ENCODE measurements around the gene MYL9. TPM values are rescaled to one million over a fixed set of nuclear protein-coding genes. Genes with fewer than 3 reads are reported as not detected.

Gene MYL9
- total and polyA plus RNA-seq, 2 experiments from 2014 or later: 172 to 681 TPM

DNA sequence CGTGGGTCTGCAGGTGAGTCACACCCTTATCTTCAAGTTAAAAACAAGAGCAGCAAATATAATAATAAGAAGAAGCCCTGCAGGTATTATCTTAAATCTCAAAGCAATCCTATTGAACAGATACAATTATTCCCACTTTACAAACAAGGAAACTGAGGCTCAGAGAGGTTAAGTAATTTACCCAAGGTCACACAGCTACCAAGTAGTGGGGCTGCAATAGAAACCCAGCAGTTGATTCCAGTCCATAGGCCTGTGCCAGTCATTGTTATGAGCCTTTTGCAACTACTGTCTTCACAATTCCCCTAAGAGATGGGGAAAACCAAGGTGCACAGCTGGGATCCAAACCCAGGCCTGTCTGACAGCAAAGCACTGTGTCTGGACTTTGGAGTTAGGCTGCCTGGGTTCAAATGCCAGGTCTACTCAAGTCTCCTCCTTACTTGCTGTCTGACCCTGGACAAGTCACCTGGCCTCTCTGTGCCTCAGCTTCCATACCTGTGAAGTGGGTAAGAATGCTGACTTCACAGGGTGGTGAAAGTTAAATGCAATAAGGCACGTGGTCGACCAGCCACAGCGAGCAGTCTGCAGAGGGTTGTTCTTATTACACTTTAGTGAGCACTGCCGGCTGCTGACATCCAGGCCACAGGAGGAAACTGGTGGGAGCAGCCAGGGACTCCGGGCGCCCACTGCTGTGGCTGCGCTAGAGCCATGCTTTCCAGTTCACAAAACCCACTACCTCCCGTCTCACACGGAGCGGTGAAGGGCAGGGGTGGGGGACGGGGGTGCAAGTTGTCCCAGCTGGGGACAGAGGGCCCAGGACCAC, 6.1 kb downstream of the MYL9 start:
- DNase-seq: no peak
- Histone ChIP-seq H3K4me3 (no peak overlapping the region), H3K4me2 (ENCODE audit: unreplicated experiment) (no peak overlapping the region), H3K36me3 (ENCODE audit: low read depth) (peaks cover 34% of the 10 kb centered on the region), H4K20me1 (ENCODE audit: insufficient read depth) (peaks cover 4% of the 10 kb centered on the region; the same call in 1 of the 2 replicates), H3K27ac (no peak overlapping the region), H3F3A (ENCODE audit: insufficient read depth) (peaks cover 74% of the 10 kb centered on the region), H3K9me3 (ENCODE audit: low read depth) (no peaks in the 10 kb centered on the region), H3K9me2 (ENCODE audit: insufficient read depth) (no peaks in the 10 kb centered on the region), H2AFZ (no peak overlapping the region), H3K79me2 (ENCODE audit: insufficient read depth) (peaks cover 37% of the 10 kb centered on the region), H3K9ac (no peak overlapping the region), H3K27me3 (replicated peaks; ENCODE audit: insufficient read depth) (no peaks in the 10 kb centered on the region), H3K4me1 (ENCODE audit: insufficient read depth) (peaks cover 22% of the 10 kb centered on the region)
- in situ Hi-C loops (cut with MboI): no loop called here
- TF ChIP-seq EZH2phosphoT487 (IDR thresholded peaks at IDR 0.05; ENCODE audit: insufficient read depth, low read depth): no peak
- no peak for TF ChIP-seq EZH2 (IDR thresholded peaks at IDR 0.05; ENCODE audit: insufficient read depth, poor library complexity, severe bottlenecking)
- WGBS, 2 experiments (ENCODE audit: low coverage in 1 of 2, low lambda C conversion rate in 2 of 2, missing lambda C conversion rate in 2 of 2): 84 to 89% methylated on average over 12 of the region's 12 CpGs

DNA sequence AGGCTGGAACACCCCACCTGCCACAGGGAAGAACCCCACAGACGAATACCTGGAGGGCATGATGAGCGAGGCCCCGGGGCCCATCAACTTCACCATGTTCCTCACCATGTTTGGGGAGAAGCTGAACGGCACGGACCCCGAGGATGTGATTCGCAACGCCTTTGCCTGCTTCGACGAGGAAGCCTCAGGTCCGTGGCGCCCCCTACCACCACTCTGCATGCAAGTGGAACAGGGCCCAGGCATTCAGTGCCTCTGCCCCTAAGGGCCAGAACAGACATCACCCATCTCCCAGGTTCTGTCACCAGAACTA, 6.6 kb downstream of the MYL9 start:
- no peaks in the 10 kb centered on the region for H3K27me3 ChIP-seq (replicated peaks; ENCODE audit: insufficient read depth)
- H3K27ac ChIP-seq: no peak overlapping the region
- H3K9me2 ChIP-seq (ENCODE audit: insufficient read depth): no peaks in the 10 kb centered on the region
- H2AFZ ChIP-seq: no peak overlapping the region
- in situ Hi-C loops (cut with MboI): no loop called here
- WGBS, 2 experiments (ENCODE audit: low coverage in 1 of 2, low lambda C conversion rate in 2 of 2, missing lambda C conversion rate in 2 of 2): 85 to 86% methylated on average over 12 of the region's 12 CpGs
- H3K4me3 ChIP-seq: no peak overlapping the region
- peaks cover 34% of the 10 kb centered on the region for H3K36me3 ChIP-seq (ENCODE audit: low read depth)
- H3K4me2 ChIP-seq (ENCODE audit: unreplicated experiment): no peak overlapping the region
- H3K9ac ChIP-seq: no peak overlapping the region
- DNase-seq: no peak
- peaks cover 16% of the 10 kb centered on the region for H3K4me1 ChIP-seq (ENCODE audit: insufficient read depth)
- peaks cover 79% of the 10 kb centered on the region for H3F3A ChIP-seq (ENCODE audit: insufficient read depth)
- H4K20me1 ChIP-seq (ENCODE audit: insufficient read depth): peaks cover 4% of the 10 kb centered on the region; the same call in 1 of the 2 replicates
- TF ChIP-seq EZH2 (IDR thresholded peaks at IDR 0.05; ENCODE audit: insufficient read depth, poor library complexity, severe bottlenecking) (no peak), EZH2phosphoT487 (IDR thresholded peaks at IDR 0.05; ENCODE audit: insufficient read depth, low read depth) (no peak)
- peaks cover 32% of the 10 kb centered on the region for H3K79me2 ChIP-seq (ENCODE audit: insufficient read depth)
- no peaks in the 10 kb centered on the region for H3K9me3 ChIP-seq (ENCODE audit: low read depth)

DNA sequence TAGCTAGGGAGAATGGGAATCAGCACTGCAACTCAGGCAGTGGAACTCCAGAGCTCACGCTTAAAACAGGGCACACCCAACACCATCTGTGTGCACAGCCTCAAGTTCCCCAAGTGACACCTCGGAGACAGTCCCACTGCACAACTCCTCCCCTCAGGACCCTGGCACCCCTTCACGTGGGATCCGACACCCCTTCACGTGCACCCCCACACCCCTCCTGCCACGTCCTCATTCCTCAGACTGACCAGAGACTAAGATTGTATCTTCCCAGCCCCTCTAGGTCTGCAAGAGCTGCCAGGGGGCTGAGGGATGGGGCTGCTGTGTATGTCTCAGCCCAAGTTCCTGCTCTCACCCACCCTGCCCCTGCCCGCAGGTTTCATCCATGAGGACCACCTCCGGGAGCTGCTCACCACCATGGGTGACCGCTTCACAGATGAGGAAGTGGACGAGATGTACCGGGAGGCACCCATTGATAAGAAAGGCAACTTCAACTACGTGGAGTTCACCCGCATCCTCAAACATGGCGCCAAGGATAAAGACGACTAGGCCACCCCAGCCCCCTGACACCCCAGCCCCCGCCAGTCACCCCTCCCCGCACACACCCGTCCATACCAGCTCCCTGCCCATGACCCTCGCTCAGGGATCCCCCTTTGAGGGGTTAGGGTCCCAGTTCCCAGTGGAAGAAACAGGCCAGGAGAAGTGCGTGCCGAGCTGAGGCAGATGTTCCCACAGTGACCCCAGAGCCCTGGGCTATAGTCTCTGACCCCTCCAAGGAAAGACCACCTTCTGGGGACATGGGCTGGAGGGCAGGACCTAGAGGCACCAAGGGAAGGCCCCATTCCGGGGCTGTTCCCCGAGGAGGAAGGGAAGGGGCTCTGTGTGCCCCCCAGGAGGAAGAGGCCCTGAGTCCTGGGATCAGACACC, 7.6 kb downstream of the MYL9 start:
- Histone ChIP-seq H3K9me3 (ENCODE audit: low read depth) (no peaks in the 10 kb centered on the region), H3K9me2 (ENCODE audit: insufficient read depth) (no peaks in the 10 kb centered on the region), H3K4me1 (ENCODE audit: insufficient read depth) (peaks cover 7% of the 10 kb centered on the region), H4K20me1 (ENCODE audit: insufficient read depth) (peaks cover 4% of the 10 kb centered on the region; the same call in 1 of the 2 replicates), H3K27ac (no peak overlapping the region), H3K4me3 (no peak overlapping the region), H3K36me3 (ENCODE audit: low read depth) (peaks cover 34% of the 10 kb centered on the region), H3K27me3 (replicated peaks; ENCODE audit: insufficient read depth) (no peaks in the 10 kb centered on the region), H3K9ac (no peak overlapping the region), H3K79me2 (ENCODE audit: insufficient read depth) (peaks cover 22% of the 10 kb centered on the region), H2AFZ (no peak overlapping the region), H3F3A (ENCODE audit: insufficient read depth) (peaks cover 76% of the 10 kb centered on the region), H3K4me2 (ENCODE audit: unreplicated experiment) (no peak overlapping the region)
- TF ChIP-seq EZH2phosphoT487 (IDR thresholded peaks at IDR 0.05; ENCODE audit: insufficient read depth, low read depth) (no peak), EZH2 (IDR thresholded peaks at IDR 0.05; ENCODE audit: insufficient read depth, poor library complexity, severe bottlenecking) (no peak)
- no peak for DNase-seq
- in situ Hi-C loops (cut with MboI): no loop called here
- WGBS, 2 experiments (ENCODE audit: low coverage in 1 of 2, low lambda C conversion rate in 2 of 2, missing lambda C conversion rate in 2 of 2): 80 to 83% methylated on average over 18 to 23 of the region's 23 CpGs

DNA sequence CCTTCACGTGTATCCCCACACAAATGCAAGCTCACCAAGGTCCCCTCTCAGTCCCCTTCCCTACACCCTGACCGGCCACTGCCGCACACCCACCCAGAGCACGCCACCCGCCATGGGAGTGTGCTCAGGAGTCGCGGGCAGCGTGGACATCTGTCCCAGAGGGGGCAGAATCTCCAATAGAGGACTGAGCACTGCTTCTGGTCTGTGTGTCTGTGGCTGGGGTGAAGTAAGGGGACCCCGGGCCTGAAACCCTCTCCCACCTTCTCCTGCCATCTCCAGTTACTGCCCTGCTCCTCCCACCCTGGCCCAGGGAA, 8.3 kb downstream of the MYL9 start:
- Histone ChIP-seq H3K4me2 (ENCODE audit: unreplicated experiment) (no peak overlapping the region), H3K79me2 (ENCODE audit: insufficient read depth) (peaks cover 16% of the 10 kb centered on the region), H3K27me3 (replicated peaks; ENCODE audit: insufficient read depth) (no peaks in the 10 kb centered on the region), H3K9ac (no peak overlapping the region), H2AFZ (no peak overlapping the region), H4K20me1 (ENCODE audit: insufficient read depth) (peaks cover 3% of the 10 kb centered on the region; the same call in 1 of the 2 replicates), H3K9me2 (ENCODE audit: insufficient read depth) (no peaks in the 10 kb centered on the region), H3F3A (ENCODE audit: insufficient read depth) (peaks cover 76% of the 10 kb centered on the region), H3K4me3 (no peak overlapping the region), H3K4me1 (ENCODE audit: insufficient read depth) (peaks cover 3% of the 10 kb centered on the region; the same call in 1 of the 2 replicates), H3K9me3 (ENCODE audit: low read depth) (no peaks in the 10 kb centered on the region), H3K27ac (no peak overlapping the region), H3K36me3 (ENCODE audit: low read depth) (peaks cover 34% of the 10 kb centered on the region)
- 88 to 89% methylated on average over 9 of the region's 9 CpGs for WGBS, 2 experiments (ENCODE audit: low coverage in 1 of 2, low lambda C conversion rate in 2 of 2, missing lambda C conversion rate in 2 of 2)
- in situ Hi-C loops (cut with MboI): no loop called here
- DNase-seq: no peak
- TF ChIP-seq EZH2 (IDR thresholded peaks at IDR 0.05; ENCODE audit: insufficient read depth, poor library complexity, severe bottlenecking) (no peak), EZH2phosphoT487 (IDR thresholded peaks at IDR 0.05; ENCODE audit: insufficient read depth, low read depth) (no peak)

Measured in GM23248 (cell line).